Panc1 (cell line): ENCODE measurements around the gene ZFTA. TPM values are rescaled to one million over a fixed set of nuclear protein-coding genes. Genes with fewer than 3 reads are reported as not detected.

Experiments
- ATAC-seq: fragments of 200-7000 bp; cut with Tn5 transposase; 2 replicates; pipeline ENCODE4 v1.9.1; 2020; ENCODE audit warnings: mild to moderate bottlenecking, moderate library complexity
- BruUV-seq: library from RNA; stranded (reverse); fragments of 400-500 nt; replicated peaks from 2 replicates; lab custom pipeline; 2021; lab: Mats Ljungman, UMichigan
- CTCF ChIA-PET: fragments of 300-600 bp; sonication (Branson Sonifier 250); formaldehyde crosslinking; loops from one replicate; lab custom pipeline; 2022; ENCODE audit warnings: antibody characterized with exemption; lab: Charles Lee
- POLR2A ChIA-PET: fragments of 300-600 bp; sonication (Branson Sonifier 250); formaldehyde crosslinking; loops from one replicate; lab custom pipeline; 2022; ENCODE audit warnings: antibody characterized with exemption; lab: Charles Lee
- DNase-seq: peaks from one replicate; pipeline ENCODE4 v3.0.0-alpha.2; 2010; ENCODE audit warnings: low read depth, low spot score
- H3K27ac ChIP-seq: 2 replicates; pipeline ENCODE4 v1.5.1; 2011; ENCODE audit warnings: mild to moderate bottlenecking, low read length, inconsistent platforms
- H3K27me3 ChIP-seq: fragments of 200-500 bp; sonication (Bioruptor generic); 2 replicates; pipeline ENCODE4 v1.6.0; 2014; ENCODE audit warnings: low read length, inconsistent platforms; ENCODE audit not compliant: control insufficient read depth, insufficient read depth
- H3K36me3 ChIP-seq: fragments of 200-500 bp; sonication (Bioruptor generic); 2 replicates; pipeline ENCODE4 v1.5.1; 2014; ENCODE audit warnings: inconsistent platforms, mild to moderate bottlenecking, low read length, moderate library complexity; ENCODE audit not compliant: control insufficient read depth, insufficient read depth
- H3K4me1 ChIP-seq: 2 replicates; pipeline ENCODE4 v1.5.1; 2011; ENCODE audit warnings: inconsistent platforms, mild to moderate bottlenecking, low read length, moderate library complexity; ENCODE audit not compliant: control insufficient read depth, insufficient read depth
- H3K4me3 ChIP-seq, 2 experiments: 2 replicates each; pipeline ENCODE4 v1.5.1; 2011 to 2012; ENCODE audit warnings: low read depth in 2 of 2, low read length in 2 of 2, mild to moderate bottlenecking in 2 of 2, inconsistent platforms in 1 of 2, moderate library complexity in 1 of 2
- H3K9me3 ChIP-seq: fragments of 200-500 bp; sonication (Bioruptor generic); 2 replicates; pipeline ENCODE4 v1.5.1; 2014; ENCODE audit warnings: low read depth, mild to moderate bottlenecking, inconsistent platforms, low read length, moderate library complexity; ENCODE audit not compliant: control insufficient read depth, insufficient read depth
- CTCF ChIP-seq: fragments of 450-650 bp; IDR thresholded peaks from 2 replicates; pipeline ENCODE4 v1.5.1; 2017; ENCODE audit warnings: mild to moderate bottlenecking
- POLR2AphosphoS5 ChIP-seq: IDR thresholded peaks from 2 replicates; pipeline ENCODE4 v1.6.1; 2012; ENCODE audit warnings: mild to moderate bottlenecking, low read depth, low read length, moderate library complexity
- REST ChIP-seq, 2 experiments: IDR thresholded peaks; 2 replicates each; pipeline ENCODE4 v1.6.1; 2011 to 2012; ENCODE audit warnings: low read depth in 2 of 2, control low read depth in 1 of 2, low read length in 1 of 2, mild to moderate bottlenecking in 1 of 2, moderate library complexity in 1 of 2; ENCODE audit not compliant: insufficient read depth in 1 of 2
- SIN3A ChIP-seq: IDR thresholded peaks from 2 replicates; pipeline ENCODE4 v1.6.1; 2012; ENCODE audit warnings: low read depth, mild to moderate bottlenecking, low read length, moderate library complexity, borderline replicate concordance; ENCODE audit not compliant: insufficient read depth
- TCF7L2 ChIP-seq: IDR thresholded peaks from 2 replicates; pipeline ENCODE4 v1.6.1; 2011; ENCODE audit warnings: mild to moderate bottlenecking, low read depth, low read length, inconsistent platforms
- in situ Hi-C: cut with HindIII; loops from 2 replicates; pipeline ENCODE4 v1.10.0; 2016; ENCODE audit warnings: low sequenced_read_pairs, low pct_unique_long_range_greater_than_20kb
- intact Hi-C: fragments of 100-400 bp; cut with micrococcal nuclease; formaldehyde crosslinking; loops from one replicate; pipeline ENCODE4 v1.10.0; 2022; ENCODE audit not compliant: unreplicated experiment
- total RNA-seq: library from RNA; stranded (reverse); gene quantifications from one replicate; pipeline ENCODE4 v1.2.1, GENCODE V29; 2021; ENCODE audit not compliant: unreplicated experiment

ZFTA gene
- total RNA-seq, 1 experiment from 2014 or later = 16.1 TPM

GRCh38 chr11:63802637-63803414 lies 34.3 kb upstream of the ZFTA start:
- in situ Hi-C loops = no loop called here

GRCh38 chr11:63800921-63801320 lies 32.3 kb upstream of the ZFTA start:
- Histone ChIP-seq H3K27ac (no peak overlapping the region), H3K27me3 (no peaks in the 10 kb centered on the region), H3K4me3 (no peak overlapping the region), H3K4me1 (peaks cover 19% of the 10 kb centered on the region), H3K36me3 (no peaks in the 10 kb centered on the region), H3K9me3 (no peaks in the 10 kb centered on the region)
- ATAC-seq (no peak), DNase-seq (no peak)
- TF ChIP-seq CTCF (no peak), SIN3A (no peak), POLR2AphosphoS5 (no peak)
- intact Hi-C loops (no loop called here), in situ Hi-C loops (no loop called here)
- no TSS peak for BruUV-seq
- ChIA-PET POLR2A (no interaction called here), CTCF (no interaction called here)

More at GRCh38 chr11:63802637-63803414, 34.3 kb upstream of the ZFTA start:
- TF ChIP-seq REST (IDR thresholded peaks at IDR 0.05; ENCODE audit: insufficient read depth in 1 of 2, low read depth in 2 of 2, low read length in 1 of 2) (no peak), SIN3A (no peak), TCF7L2 (no peak), CTCF (no peak), POLR2AphosphoS5 (no peak)
- Histone ChIP-seq H3K27ac (peak overlapping the region; percentile 55), H3K36me3 (no peaks in the 10 kb centered on the region), H3K4me1 (peaks cover 19% of the 10 kb centered on the region), H3K9me3 (no peaks in the 10 kb centered on the region), H3K27me3 (no peaks in the 10 kb centered on the region), H3K4me3 (no peak overlapping the region)
- POLR2A ChIA-PET = interaction anchor here (0.6 kb wide), 1 partner anchor 10 kb away, joined by 4 read pairs; no protein-coding TSS in a partner anchor
- BruUV-seq = no TSS peak
- DNase-seq = peak; percentile 67
- CTCF ChIA-PET = interaction anchor here (0.6 to 1.1 kb wide), 2 partner anchors 8 to 143 kb away, joined by 3 to 8 read pairs; no protein-coding TSS in a partner anchor
- intact Hi-C loops = no loop called here
- peak; percentile 83 for ATAC-seq
